HFF-Myc (cell line): ENCODE results near the gene MINDY4B.
A peak's percentile ranks its signal among the peaks of the same experiment; 100 is the strongest.

Experiments
- DNase-seq: peaks from one replicate; pipeline ENCODE4 v3.0.0-alpha.2; 2011; ENCODE audit warnings: low read depth; ENCODE audit errors: extremely low read depth
- H3K4me3 ChIP-seq: replicated peaks from 2 replicates; pipeline ENCODE4 v1.5.1; 2011; ENCODE audit warnings: low read depth, mild to moderate bottlenecking, control low read depth, low read length
- CTCF ChIP-seq: IDR thresholded peaks from 2 replicates; pipeline ENCODE4 v1.5.1; 2012; ENCODE audit warnings: mild to moderate bottlenecking, low read depth, low read length, control low read depth; ENCODE audit errors: missing control alignments

The MINDY4B gene

DNA sequence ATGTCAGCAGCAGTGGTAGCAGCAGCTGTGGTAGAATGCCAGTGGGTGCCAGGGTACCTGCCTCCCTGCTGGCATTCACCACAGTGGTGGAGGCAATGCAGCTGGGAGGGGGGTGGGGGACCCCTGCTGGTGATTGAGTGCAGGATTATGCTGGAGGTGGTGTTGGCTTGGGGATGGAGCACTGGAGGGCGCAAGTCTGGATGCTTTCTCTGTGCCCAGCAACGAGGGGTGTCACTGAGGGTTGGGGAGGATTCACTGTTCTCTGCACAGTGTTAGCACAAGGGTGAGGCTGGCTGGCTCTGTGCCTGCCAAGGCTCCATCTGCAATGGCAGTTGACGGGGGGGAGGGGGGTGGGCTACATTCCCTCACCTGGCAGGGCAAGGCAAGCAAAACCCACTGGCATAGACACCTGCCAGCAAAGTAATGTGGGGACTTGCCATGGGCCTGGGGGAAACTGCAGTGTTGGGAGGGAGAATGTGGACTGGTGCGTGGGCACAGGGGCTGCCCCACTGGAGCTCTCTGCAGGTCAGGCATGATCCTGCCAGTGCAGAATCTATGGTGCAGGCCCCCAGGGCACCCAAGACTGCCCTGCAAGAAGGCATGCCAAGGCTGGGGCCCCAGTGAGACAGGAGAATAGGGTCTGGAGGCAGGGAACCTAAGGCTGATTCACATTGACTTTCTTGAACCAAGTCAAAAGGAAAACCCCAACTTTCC, 64.3 kb downstream of the MINDY4B start:
- DNase-seq = no peak
- H3K4me3 ChIP-seq = no peak overlapping the region
- no peak for TF ChIP-seq CTCF

DNA sequence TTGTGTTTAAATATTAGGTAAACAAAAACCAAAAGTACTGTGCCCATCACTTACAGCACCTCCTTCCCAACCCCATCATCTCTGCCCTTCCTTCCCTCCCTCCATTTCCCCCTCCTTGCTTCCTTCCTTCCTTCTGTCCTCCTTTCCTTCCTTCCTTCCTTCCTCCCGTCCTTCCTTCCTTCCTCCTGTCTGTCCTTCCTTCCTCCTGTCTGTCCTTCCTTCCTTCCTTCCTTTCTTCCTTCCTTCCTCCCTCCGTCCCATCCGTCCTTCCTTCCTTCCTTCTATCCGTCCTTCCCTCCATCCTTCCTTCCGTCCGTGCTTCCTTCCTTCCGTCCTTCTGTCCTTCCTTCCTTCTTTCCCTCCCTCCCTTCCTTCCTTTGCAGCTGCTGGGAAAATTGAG, 74.5 kb downstream of the MINDY4B start:
- H3K4me3 ChIP-seq = no peak overlapping the region
- DNase-seq = no peak
- TF ChIP-seq CTCF = no peak

- H3K4me3 ChIP-seq = no peak overlapping the region
- peak; percentile 1 for DNase-seq
- peak; percentile 21 for TF ChIP-seq CTCF
Measured at GRCh38 chr3:150830094-150830681, 75.1 kb downstream of the MINDY4B start.

- no peak for TF ChIP-seq CTCF
- no peak for DNase-seq
- no peak overlapping the region for H3K4me3 ChIP-seq
Measured at GRCh38 chr3:150829408-150829807, 75.8 kb downstream of the MINDY4B start.

GRCh38 chr3:150828997-150829396, 76.2 kb downstream of the MINDY4B start:
- TF ChIP-seq CTCF = no peak
- H3K4me3 ChIP-seq = no peak overlapping the region
- no peak for DNase-seq

DNA sequence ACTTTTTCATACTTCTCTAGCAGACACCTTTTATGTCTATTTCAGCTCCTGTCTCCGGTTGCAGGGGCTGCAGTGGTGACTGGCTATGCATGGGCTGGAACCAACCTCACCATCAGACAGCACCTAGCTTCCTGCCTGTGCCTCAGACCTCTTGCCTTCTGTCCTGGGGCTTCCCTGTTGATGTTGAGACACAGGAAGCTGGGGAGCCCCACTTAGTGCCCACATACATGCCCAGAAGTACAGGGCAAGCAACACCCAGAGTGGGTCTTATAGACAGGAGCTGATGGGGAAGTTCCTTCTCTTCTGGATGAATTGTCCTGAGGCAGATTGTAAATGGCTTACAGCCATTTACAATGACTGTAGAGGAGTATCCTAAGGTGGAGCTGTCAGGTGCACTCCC, 77.0 kb downstream of the MINDY4B start:
- no peak overlapping the region for H3K4me3 ChIP-seq
- no peak for TF ChIP-seq CTCF
- no peak for DNase-seq
